Activated CD4-positive, alpha-beta T cell treated with anti-CD3 and anti-CD28 coated beads for 1 hour (primary cell): ENCODE results near the gene DNAL4.

Experiments
- DNase-seq: peaks from one replicate; pipeline ENCODE4 v3.0.0-alpha.2; 2020

The DNAL4 gene

GRCh38 chr22:38784035-38784434 lies 9.9 kb downstream of the DNAL4 start:
- no peak for DNase-seq

GRCh38 chr22:38783095-38783615 lies 10.8 kb downstream of the DNAL4 start:
- no peak for DNase-seq

GRCh38 chr22:38782402-38783094 lies 11.4 kb downstream of the DNAL4 start:
- DNase-seq = no peak

GRCh38 chr22:38781033-38781432 lies 12.9 kb downstream of the DNAL4 start:
- DNase-seq = no peak

GRCh38 chr22:38777087-38777671 lies 16.8 kb downstream of the DNAL4 start:
- no peak for DNase-seq

- DNase-seq = no peak
Measured at GRCh38 chr22:38776086-38776485, 17.9 kb downstream of the DNAL4 start.

- no peak for DNase-seq
Measured at GRCh38 chr22:38775656-38776055, 18.3 kb downstream of the DNAL4 start.

GRCh38 chr22:38774496-38775166 lies 19.3 kb downstream of the DNAL4 start:
- DNase-seq = no peak

GRCh38 chr22:38773363-38773946 lies 20.5 kb downstream of the DNAL4 start:
- no peak for DNase-seq

GRCh38 chr22:38772623-38772873 lies 21.4 kb downstream of the DNAL4 start:
- DNase-seq = no peak

GRCh38 chr22:38770257-38770949 lies 23.5 kb downstream of the DNAL4 start:
- no peak for DNase-seq

GRCh38 chr22:38768036-38768435 lies 25.9 kb downstream of the DNAL4 start:
- DNase-seq = no peak

GRCh38 chr22:38767313-38767712 lies 26.6 kb downstream of the DNAL4 start:
- no peak for DNase-seq

GRCh38 chr22:38766076-38766777 lies 27.7 kb downstream of the DNAL4 start:
- DNase-seq = no peak

- DNase-seq = no peak
Measured at GRCh38 chr22:38762551-38762983, 31.4 kb downstream of the DNAL4 start.

- no peak for DNase-seq
Measured at GRCh38 chr22:38761202-38762162, 32.5 kb downstream of the DNAL4 start.

- no peak for DNase-seq
Measured at GRCh38 chr22:38760477-38761201, 33.3 kb downstream of the DNAL4 start.

GRCh38 chr22:38759005-38759404 lies 34.9 kb downstream of the DNAL4 start:
- DNase-seq = no peak

- DNase-seq = peak; percentile 62
Measured at GRCh38 chr22:38758276-38758945, 35.5 kb downstream of the DNAL4 start.

- no peak for DNase-seq
Measured at GRCh38 chr22:38757464-38757757, 36.5 kb downstream of the DNAL4 start.
